Activated CD4-positive, alpha-beta T cell treated with anti-CD3 and anti-CD28 coated beads for 1 hour (primary cell): ENCODE results near the gene PSG1.

Experiments used
- DNase-seq: peaks from one replicate; pipeline ENCODE4 v3.0.0-alpha.2; 2020

Gene PSG1

GRCh38 chr19:42816894-42817293, 62.6 kb downstream of the PSG1 start:
- DNase-seq: no peak
